ENCODE data around the gene SELENOO. TPM values are rescaled to one million over a fixed set of nuclear protein-coding genes. Genes with fewer than 3 reads are reported as not detected.

Gene SELENOO
- total RNA-seq, 1 experiment from 2014 or later, result 29.6 TPM

DNA sequence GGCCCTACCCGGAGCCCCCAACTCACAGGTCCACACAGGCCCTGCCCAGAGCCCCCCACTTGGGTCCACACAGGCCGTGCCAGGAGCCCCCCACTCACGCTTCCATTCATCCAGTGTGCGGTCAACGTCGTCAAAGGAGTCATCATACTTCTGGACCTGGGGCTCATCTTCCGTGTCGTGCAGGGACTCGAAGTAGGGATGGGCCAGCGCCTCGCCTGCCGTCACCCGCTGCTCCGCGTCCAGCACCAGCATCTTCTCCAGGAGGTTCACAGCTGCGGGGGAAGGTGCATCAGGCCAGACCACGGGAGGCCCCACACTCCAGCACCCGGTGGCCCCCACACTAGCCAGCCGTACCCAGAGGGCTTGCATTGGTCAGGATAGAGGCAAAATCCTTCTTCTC is 54.3 kb downstream of the SELENOO start:
- no peaks in the 10 kb centered on the region for H3K27me3 ChIP-seq (ENCODE audit: insufficient read depth, low read length)
- POLR2A ChIA-PET, result no interaction called here

More for the DNA sequence above, 54.3 kb downstream of the SELENOO start:
- intact Hi-C loops (cut with micrococcal nuclease), result no loop called here
- no TSS peak for BruUV-seq (replicated peaks)
- no peak overlapping the region for H3K9ac ChIP-seq (ENCODE audit: low read length)
- H3K9me2 ChIP-seq (ENCODE audit: insufficient read depth), result no peaks in the 10 kb centered on the region
- no peaks in the 10 kb centered on the region for H4K20me1 ChIP-seq (ENCODE audit: insufficient read depth)
- H3K79me2 ChIP-seq (ENCODE audit: insufficient read depth, low read length), result peaks cover 25% of the 10 kb centered on the region
- ChIA-PET CTCF (no interaction called here), RAD21 (ENCODE audit: low non-redundant PET in 1 of 2, low total read pairs in 2 of 2, uncharacterized antibody in 2 of 2, unreplicated experiment in 2 of 2) (no interaction called here)
- H3K27ac ChIP-seq (ENCODE audit: low read depth, low read length), result no peak overlapping the region
- no peaks in the 10 kb centered on the region for H3K9me3 ChIP-seq (ENCODE audit: control insufficient read depth in 1 of 2, insufficient read depth in 1 of 2, low read depth in 1 of 2, low read length in 2 of 2)
- DNase-seq (ENCODE audit: low read depth, low spot score) (no peak), ATAC-seq (no peak)
- H3K4me1 ChIP-seq (ENCODE audit: control insufficient read depth in 1 of 2, insufficient read depth in 2 of 2, low read length in 2 of 2), result peaks cover 7 to 28% of the 10 kb centered on the region in 2 experiments; a peak in 3 of 4 replicates
- peaks cover 0 to 11% of the 10 kb centered on the region in 2 experiments; a peak in 2 of 4 replicates for H3K36me3 ChIP-seq (ENCODE audit: control insufficient read depth in 1 of 2, insufficient read depth in 2 of 2, low read length in 2 of 2)
- H3K4me3 ChIP-seq (replicated peaks in 1 of 2; ENCODE audit: low read depth in 1 of 2, low read length in 2 of 2), result no peak overlapping the region
- H2AFZ ChIP-seq (ENCODE audit: low read depth, low read length, poor library complexity, severe bottlenecking), result no peak overlapping the region
- no peak overlapping the region for H3K4me2 ChIP-seq (ENCODE audit: low read length)
- TF ChIP-seq, protein P1, sequence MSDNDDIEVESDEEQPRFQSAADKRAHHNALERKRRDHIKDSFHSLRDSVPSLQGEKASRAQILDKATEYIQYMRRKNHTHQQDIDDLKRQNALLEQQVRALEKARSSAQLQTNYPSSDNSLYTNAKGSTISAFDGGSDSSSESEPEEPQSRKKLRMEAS (IDR thresholded peaks at IDR 0.05), result no peak
- TF ChIP-seq TCF7L2 (IDR thresholded peaks at IDR 0.05; ENCODE audit: borderline replicate concordance, extremely low read depth, insufficient read depth, insufficient read length) (no peak), ZFX (IDR thresholded peaks at IDR 0.05) (no peak), ZBTB33 (IDR thresholded peaks at IDR 0.05; ENCODE audit: extremely low read depth, insufficient replicate concordance, low read length) (no peak), SIN3A (IDR thresholded peaks at IDR 0.05; ENCODE audit: low read depth) (no peak), SRF (IDR thresholded peaks at IDR 0.05; ENCODE audit: low read depth) (no peak), EZH2 (IDR thresholded peaks at IDR 0.05) (no peak), FOSL1 (IDR thresholded peaks at IDR 0.05; ENCODE audit: low read depth) (no peak), EGR1 (IDR thresholded peaks at IDR 0.05; ENCODE audit: low read depth) (no peak), POLR2AphosphoS5 (IDR thresholded peaks at IDR 0.05; ENCODE audit: low read depth, low read length) (no peak), ZNF274 (IDR thresholded peaks at IDR 0.05; ENCODE audit: low read depth, low read length) (no peak), CBX3 (IDR thresholded peaks at IDR 0.05; ENCODE audit: low read depth) (no peak), SP1 (IDR thresholded peaks at IDR 0.05; ENCODE audit: low read depth) (no peak), CEBPB (IDR thresholded peaks at IDR 0.05; ENCODE audit: low read depth) (no peak)
- TF ChIP-seq, protein P2, sequence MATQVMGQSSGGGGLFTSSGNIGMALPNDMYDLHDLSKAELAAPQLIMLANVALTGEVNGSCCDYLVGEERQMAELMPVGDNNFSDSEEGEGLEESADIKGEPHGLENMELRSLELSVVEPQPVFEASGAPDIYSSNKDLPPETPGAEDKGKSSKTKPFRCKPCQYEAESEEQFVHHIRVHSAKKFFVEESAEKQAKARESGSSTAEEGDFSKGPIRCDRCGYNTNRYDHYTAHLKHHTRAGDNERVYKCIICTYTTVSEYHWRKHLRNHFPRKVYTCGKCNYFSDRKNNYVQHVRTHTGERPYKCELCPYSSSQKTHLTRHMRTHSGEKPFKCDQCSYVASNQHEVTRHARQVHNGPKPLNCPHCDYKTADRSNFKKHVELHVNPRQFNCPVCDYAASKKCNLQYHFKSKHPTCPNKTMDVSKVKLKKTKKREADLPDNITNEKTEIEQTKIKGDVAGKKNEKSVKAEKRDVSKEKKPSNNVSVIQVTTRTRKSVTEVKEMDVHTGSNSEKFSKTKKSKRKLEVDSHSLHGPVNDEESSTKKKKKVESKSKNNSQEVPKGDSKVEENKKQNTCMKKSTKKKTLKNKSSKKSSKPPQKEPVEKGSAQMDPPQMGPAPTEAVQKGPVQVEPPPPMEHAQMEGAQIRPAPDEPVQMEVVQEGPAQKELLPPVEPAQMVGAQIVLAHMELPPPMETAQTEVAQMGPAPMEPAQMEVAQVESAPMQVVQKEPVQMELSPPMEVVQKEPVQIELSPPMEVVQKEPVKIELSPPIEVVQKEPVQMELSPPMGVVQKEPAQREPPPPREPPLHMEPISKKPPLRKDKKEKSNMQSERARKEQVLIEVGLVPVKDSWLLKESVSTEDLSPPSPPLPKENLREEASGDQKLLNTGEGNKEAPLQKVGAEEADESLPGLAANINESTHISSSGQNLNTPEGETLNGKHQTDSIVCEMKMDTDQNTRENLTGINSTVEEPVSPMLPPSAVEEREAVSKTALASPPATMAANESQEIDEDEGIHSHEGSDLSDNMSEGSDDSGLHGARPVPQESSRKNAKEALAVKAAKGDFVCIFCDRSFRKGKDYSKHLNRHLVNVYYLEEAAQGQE (IDR thresholded peaks at IDR 0.05; ENCODE audit: low read depth), result no peak
- TF ChIP-seq, protein P3, sequence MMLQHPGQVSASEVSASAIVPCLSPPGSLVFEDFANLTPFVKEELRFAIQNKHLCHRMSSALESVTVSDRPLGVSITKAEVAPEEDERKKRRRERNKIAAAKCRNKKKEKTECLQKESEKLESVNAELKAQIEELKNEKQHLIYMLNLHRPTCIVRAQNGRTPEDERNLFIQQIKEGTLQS (IDR thresholded peaks at IDR 0.05), result no peak
- TF ChIP-seq, protein P4, sequence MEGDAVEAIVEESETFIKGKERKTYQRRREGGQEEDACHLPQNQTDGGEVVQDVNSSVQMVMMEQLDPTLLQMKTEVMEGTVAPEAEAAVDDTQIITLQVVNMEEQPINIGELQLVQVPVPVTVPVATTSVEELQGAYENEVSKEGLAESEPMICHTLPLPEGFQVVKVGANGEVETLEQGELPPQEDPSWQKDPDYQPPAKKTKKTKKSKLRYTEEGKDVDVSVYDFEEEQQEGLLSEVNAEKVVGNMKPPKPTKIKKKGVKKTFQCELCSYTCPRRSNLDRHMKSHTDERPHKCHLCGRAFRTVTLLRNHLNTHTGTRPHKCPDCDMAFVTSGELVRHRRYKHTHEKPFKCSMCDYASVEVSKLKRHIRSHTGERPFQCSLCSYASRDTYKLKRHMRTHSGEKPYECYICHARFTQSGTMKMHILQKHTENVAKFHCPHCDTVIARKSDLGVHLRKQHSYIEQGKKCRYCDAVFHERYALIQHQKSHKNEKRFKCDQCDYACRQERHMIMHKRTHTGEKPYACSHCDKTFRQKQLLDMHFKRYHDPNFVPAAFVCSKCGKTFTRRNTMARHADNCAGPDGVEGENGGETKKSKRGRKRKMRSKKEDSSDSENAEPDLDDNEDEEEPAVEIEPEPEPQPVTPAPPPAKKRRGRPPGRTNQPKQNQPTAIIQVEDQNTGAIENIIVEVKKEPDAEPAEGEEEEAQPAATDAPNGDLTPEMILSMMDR (IDR thresholded peaks at IDR 0.05 in 2 of 3, conservative IDR thresholded peaks at IDR 0.05 in 1 of 3; ENCODE audit: borderline replicate concordance in 1 of 3, insufficient read depth in 1 of 3, low read depth in 2 of 3, low read length in 2 of 3), result no peak

All from HCT116 (cell line).